ENCODE data around the gene NCS1. TPM values are rescaled to one million over a fixed set of nuclear protein-coding genes. Genes with fewer than 3 reads are reported as not detected.
A peak's percentile ranks its signal among the peaks of the same experiment; 100 is the strongest.

Gene NCS1
- total RNA-seq, 1 experiment from 2014 or later: 68.7 TPM

DNA sequence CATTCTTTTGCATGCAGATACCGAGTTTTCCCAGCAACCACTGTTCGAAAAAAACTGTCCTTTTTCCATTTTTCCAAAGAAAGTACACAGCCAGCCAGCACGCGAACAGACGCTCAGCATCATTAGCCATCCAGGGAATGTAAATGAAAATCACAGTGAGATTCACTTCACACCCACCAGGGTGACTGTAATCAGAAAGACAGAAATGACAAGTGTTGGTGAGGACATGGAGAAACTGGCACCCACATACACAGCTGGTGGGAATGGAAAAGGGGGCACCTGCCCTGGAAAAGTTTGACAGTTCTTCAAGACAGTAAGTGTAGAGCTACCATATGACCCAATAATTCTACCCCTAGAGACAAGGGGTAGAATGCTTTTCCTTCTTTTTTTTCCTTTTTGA lies 25.0 kb upstream of the NCS1 start:
- no peaks in the 10 kb centered on the region for H3K79me2 ChIP-seq (ENCODE audit: insufficient read depth, low read length)
- no TSS peak for BruUV-seq (replicated peaks)
- H2AFZ ChIP-seq (ENCODE audit: low read depth, low read length, poor library complexity, severe bottlenecking): no peak overlapping the region
- no peak for TF ChIP-seq JUND (IDR thresholded peaks at IDR 0.05)
- TF ChIP-seq, protein P1, sequence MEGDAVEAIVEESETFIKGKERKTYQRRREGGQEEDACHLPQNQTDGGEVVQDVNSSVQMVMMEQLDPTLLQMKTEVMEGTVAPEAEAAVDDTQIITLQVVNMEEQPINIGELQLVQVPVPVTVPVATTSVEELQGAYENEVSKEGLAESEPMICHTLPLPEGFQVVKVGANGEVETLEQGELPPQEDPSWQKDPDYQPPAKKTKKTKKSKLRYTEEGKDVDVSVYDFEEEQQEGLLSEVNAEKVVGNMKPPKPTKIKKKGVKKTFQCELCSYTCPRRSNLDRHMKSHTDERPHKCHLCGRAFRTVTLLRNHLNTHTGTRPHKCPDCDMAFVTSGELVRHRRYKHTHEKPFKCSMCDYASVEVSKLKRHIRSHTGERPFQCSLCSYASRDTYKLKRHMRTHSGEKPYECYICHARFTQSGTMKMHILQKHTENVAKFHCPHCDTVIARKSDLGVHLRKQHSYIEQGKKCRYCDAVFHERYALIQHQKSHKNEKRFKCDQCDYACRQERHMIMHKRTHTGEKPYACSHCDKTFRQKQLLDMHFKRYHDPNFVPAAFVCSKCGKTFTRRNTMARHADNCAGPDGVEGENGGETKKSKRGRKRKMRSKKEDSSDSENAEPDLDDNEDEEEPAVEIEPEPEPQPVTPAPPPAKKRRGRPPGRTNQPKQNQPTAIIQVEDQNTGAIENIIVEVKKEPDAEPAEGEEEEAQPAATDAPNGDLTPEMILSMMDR (IDR thresholded peaks at IDR 0.05 in 2 of 3, conservative IDR thresholded peaks at IDR 0.05 in 1 of 3; ENCODE audit: borderline replicate concordance in 1 of 3, insufficient read depth in 1 of 3, low read depth in 2 of 3, low read length in 2 of 3): 0 out of 6 replicates have a peak, but pooled peaks of 1 of the 3 experiments have one; percentile 6
- no peak for TF ChIP-seq SP1 (IDR thresholded peaks at IDR 0.05; ENCODE audit: low read depth)
- no peaks in the 10 kb centered on the region for H3K9me3 ChIP-seq (ENCODE audit: control insufficient read depth in 1 of 2, insufficient read depth in 1 of 2, low read depth in 1 of 2, low read length in 2 of 2)
- H3K4me2 ChIP-seq (ENCODE audit: low read length): no peak overlapping the region
- ChIA-PET POLR2A (no interaction called here), CTCF (no interaction called here), RAD21 (ENCODE audit: low non-redundant PET in 1 of 2, low total read pairs in 2 of 2, uncharacterized antibody in 2 of 2, unreplicated experiment in 2 of 2) (no interaction called here)
- H3K36me3 ChIP-seq (ENCODE audit: control insufficient read depth in 1 of 2, insufficient read depth in 2 of 2, low read length in 2 of 2): no peaks in the 10 kb centered on the region
- H3K9me2 ChIP-seq (ENCODE audit: insufficient read depth): no peaks in the 10 kb centered on the region
- no peak overlapping the region for H3K27ac ChIP-seq (ENCODE audit: low read depth, low read length)
- H3K4me3 ChIP-seq (replicated peaks in 1 of 2; ENCODE audit: low read depth in 1 of 2, low read length in 2 of 2): no peak overlapping the region
- intact Hi-C loops (cut with micrococcal nuclease): no loop called here
- ATAC-seq (no peak), DNase-seq (ENCODE audit: low read depth, low spot score) (no peak)
- H3K27me3 ChIP-seq (ENCODE audit: insufficient read depth, low read length): peaks cover 34% of the 10 kb centered on the region
- H3K4me1 ChIP-seq (ENCODE audit: control insufficient read depth in 1 of 2, insufficient read depth in 2 of 2, low read length in 2 of 2): peaks cover 4 to 16% of the 10 kb centered on the region in 2 experiments; a peak in 2 of 4 replicates
- no peak overlapping the region for H3K9ac ChIP-seq (ENCODE audit: low read length)
- H4K20me1 ChIP-seq (ENCODE audit: insufficient read depth): no peaks in the 10 kb centered on the region

DNA sequence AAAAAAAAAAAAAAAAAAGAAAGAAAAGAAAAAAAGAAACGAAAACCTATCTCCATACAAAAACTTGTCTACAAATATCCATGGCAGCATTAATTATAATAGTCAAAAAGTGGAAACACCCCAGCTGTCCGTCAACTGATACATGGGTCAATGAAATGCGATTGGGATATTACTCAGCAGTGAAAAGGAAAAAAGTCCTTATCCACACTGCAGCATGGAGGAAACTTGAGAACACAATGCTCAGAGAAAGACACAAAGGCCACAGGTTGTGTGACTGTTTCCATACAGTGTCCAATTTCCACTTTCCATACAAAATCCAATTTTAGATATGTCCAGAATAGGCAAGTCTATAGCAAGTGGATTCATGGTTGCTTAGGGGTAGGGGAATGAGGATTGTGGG lies 24.3 kb upstream of the NCS1 start:
- BruUV-seq (replicated peaks): no TSS peak
- ChIA-PET POLR2A (no interaction called here), RAD21 (ENCODE audit: low non-redundant PET in 1 of 2, low total read pairs in 2 of 2, uncharacterized antibody in 2 of 2, unreplicated experiment in 2 of 2) (no interaction called here), CTCF (no interaction called here)
- DNase-seq (ENCODE audit: low read depth, low spot score) (no peak), ATAC-seq (no peak)
- TF ChIP-seq POLR2AphosphoS5 (IDR thresholded peaks at IDR 0.05; ENCODE audit: low read depth, low read length): no peak
- TF ChIP-seq, protein P1 (IDR thresholded peaks at IDR 0.05 in 2 of 3, conservative IDR thresholded peaks at IDR 0.05 in 1 of 3; ENCODE audit: borderline replicate concordance in 1 of 3, insufficient read depth in 1 of 3, low read depth in 2 of 3, low read length in 2 of 3): no peak
- no peak for TF ChIP-seq JUND (IDR thresholded peaks at IDR 0.05)
- TF ChIP-seq RAD21 (IDR thresholded peaks at IDR 0.05; ENCODE audit: low read depth): no peak
- no peak for TF ChIP-seq CEBPB (IDR thresholded peaks at IDR 0.05; ENCODE audit: low read depth)
- TF ChIP-seq, protein P2, sequence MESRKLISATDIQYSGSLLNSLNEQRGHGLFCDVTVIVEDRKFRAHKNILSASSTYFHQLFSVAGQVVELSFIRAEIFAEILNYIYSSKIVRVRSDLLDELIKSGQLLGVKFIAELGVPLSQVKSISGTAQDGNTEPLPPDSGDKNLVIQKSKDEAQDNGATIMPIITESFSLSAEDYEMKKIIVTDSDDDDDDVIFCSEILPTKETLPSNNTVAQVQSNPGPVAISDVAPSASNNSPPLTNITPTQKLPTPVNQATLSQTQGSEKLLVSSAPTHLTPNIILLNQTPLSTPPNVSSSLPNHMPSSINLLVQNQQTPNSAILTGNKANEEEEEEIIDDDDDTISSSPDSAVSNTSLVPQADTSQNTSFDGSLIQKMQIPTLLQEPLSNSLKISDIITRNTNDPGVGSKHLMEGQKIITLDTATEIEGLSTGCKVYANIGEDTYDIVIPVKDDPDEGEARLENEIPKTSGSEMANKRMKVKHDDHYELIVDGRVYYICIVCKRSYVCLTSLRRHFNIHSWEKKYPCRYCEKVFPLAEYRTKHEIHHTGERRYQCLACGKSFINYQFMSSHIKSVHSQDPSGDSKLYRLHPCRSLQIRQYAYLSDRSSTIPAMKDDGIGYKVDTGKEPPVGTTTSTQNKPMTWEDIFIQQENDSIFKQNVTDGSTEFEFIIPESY (IDR thresholded peaks at IDR 0.05; ENCODE audit: extremely low read depth, insufficient replicate concordance, low read length): no peak
- TF ChIP-seq CBX3 (IDR thresholded peaks at IDR 0.05; ENCODE audit: low read depth): no peak
- TF ChIP-seq, protein P3, sequence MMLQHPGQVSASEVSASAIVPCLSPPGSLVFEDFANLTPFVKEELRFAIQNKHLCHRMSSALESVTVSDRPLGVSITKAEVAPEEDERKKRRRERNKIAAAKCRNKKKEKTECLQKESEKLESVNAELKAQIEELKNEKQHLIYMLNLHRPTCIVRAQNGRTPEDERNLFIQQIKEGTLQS (IDR thresholded peaks at IDR 0.05): no peak
- TF ChIP-seq ZNF274 (IDR thresholded peaks at IDR 0.05; ENCODE audit: low read depth, low read length): no peak
- TF ChIP-seq, protein P4, sequence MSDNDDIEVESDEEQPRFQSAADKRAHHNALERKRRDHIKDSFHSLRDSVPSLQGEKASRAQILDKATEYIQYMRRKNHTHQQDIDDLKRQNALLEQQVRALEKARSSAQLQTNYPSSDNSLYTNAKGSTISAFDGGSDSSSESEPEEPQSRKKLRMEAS (IDR thresholded peaks at IDR 0.05): no peak
- no peak for TF ChIP-seq SIN3A (IDR thresholded peaks at IDR 0.05; ENCODE audit: low read depth)
- no peak for TF ChIP-seq SP1 (IDR thresholded peaks at IDR 0.05; ENCODE audit: low read depth)
- Histone ChIP-seq H3K4me1 (ENCODE audit: control insufficient read depth in 1 of 2, insufficient read depth in 2 of 2, low read length in 2 of 2) (peaks cover 4 to 16% of the 10 kb centered on the region in 2 experiments; a peak in 2 of 4 replicates), H3K4me2 (ENCODE audit: low read length) (no peak overlapping the region), H3K9ac (ENCODE audit: low read length) (no peak overlapping the region), H3K9me3 (ENCODE audit: control insufficient read depth in 1 of 2, insufficient read depth in 1 of 2, low read depth in 1 of 2, low read length in 2 of 2) (no peaks in the 10 kb centered on the region), H3K79me2 (ENCODE audit: insufficient read depth, low read length) (no peaks in the 10 kb centered on the region), H4K20me1 (ENCODE audit: insufficient read depth) (no peaks in the 10 kb centered on the region), H2AFZ (ENCODE audit: low read depth, low read length, poor library complexity, severe bottlenecking) (no peak overlapping the region), H3K4me3 (replicated peaks in 1 of 2; ENCODE audit: low read depth in 1 of 2, low read length in 2 of 2) (no peak overlapping the region), H3K27me3 (ENCODE audit: insufficient read depth, low read length) (peaks cover 33% of the 10 kb centered on the region), H3K9me2 (ENCODE audit: insufficient read depth) (no peaks in the 10 kb centered on the region), H3K36me3 (ENCODE audit: control insufficient read depth in 1 of 2, insufficient read depth in 2 of 2, low read length in 2 of 2) (no peaks in the 10 kb centered on the region), H3K27ac (ENCODE audit: low read depth, low read length) (no peak overlapping the region)
- intact Hi-C loops (cut with micrococcal nuclease): no loop called here
